Stimulated activated CD8-positive, alpha-beta memory T cell treated with anti-CD3 and anti-CD28 coated beads, Interleukin-7, amount 100 ng/mL, for 24 hours (primary cell): ENCODE results near the gene LCOR.

Experiments
- DNase-seq: peaks from one replicate; pipeline ENCODE4 v3.0.0-alpha.2; 2020; ENCODE audit warnings: low read depth

The LCOR gene

GRCh38 chr10:97034958-97035769 lies 203.1 kb downstream of the LCOR start:
- no peak for DNase-seq

GRCh38 chr10:97037365-97038361 lies 205.6 kb downstream of the LCOR start:
- DNase-seq = peak; percentile 48

- DNase-seq = no peak
Observed at GRCh38 chr10:97038688-97039087, 206.6 kb downstream of the LCOR start.

- DNase-seq = no peak
Observed at GRCh38 chr10:97039538-97040247, 207.6 kb downstream of the LCOR start.

GRCh38 chr10:97040248-97040584 lies 208.1 kb downstream of the LCOR start:
- no peak for DNase-seq

GRCh38 chr10:97040706-97041105 lies 208.6 kb downstream of the LCOR start:
- no peak for DNase-seq

- no peak for DNase-seq
Observed at GRCh38 chr10:97042081-97042480, 210.0 kb downstream of the LCOR start.

- no peak for DNase-seq
Observed at GRCh38 chr10:97042716-97043562, 210.8 kb downstream of the LCOR start.

- no peak for DNase-seq
Observed at GRCh38 chr10:97043563-97043855, 211.4 kb downstream of the LCOR start.
